RCC 7860 (cell line): Measurements from ENCODE around the gene OR2G3.

Experiments
- DNase-seq: peaks from one replicate; pipeline ENCODE4 v3.0.0-alpha.2; 2015; ENCODE audit warnings: low spot score
- FAIRE-seq: peaks from 2 replicates; lab custom pipeline; 2012; peaks lifted over from hg19 to GRCh38; lab: Jason Lieb, UNC

OR2G3 gene

GRCh38 chr1:247605286-247605685, at the start of gene OR2G3:
OR2G3 (plus strand) TSS chr1:247605586; CDS start chr1:247605586, 0 bp downstream.
- DNase-seq (no peak), FAIRE-seq (no peak)

GRCh38 chr1:247557926-247558674, 47.3 kb upstream of the OR2G3 start:
- FAIRE-seq (no peak), DNase-seq (no peak)

- FAIRE-seq, result no peak
- DNase-seq, result no peak
Observed at GRCh38 chr1:247561711-247562110, 43.7 kb upstream of the OR2G3 start.

DNA sequence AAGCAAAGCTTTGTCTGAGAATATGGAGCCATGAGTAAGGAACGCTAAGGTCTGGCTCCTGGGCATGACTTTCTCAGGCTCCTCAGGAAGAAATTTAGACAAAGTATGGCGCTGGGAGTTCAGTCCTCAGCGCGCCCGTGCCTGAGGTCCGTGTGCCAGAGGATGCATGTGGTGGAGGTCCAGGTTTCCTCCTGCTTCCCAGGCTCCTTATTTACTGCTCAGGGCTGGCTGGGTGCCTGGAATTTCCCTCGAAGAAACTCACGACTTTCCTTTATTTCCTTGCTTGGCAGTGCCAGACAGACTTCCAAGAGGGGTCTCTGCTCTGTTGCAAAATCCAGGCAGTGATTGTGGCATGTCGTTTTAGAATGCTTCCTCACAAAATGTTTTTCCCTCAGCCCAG, 43.2 kb upstream of the OR2G3 start:
- DNase-seq (no peak), FAIRE-seq (no peak)

DNA sequence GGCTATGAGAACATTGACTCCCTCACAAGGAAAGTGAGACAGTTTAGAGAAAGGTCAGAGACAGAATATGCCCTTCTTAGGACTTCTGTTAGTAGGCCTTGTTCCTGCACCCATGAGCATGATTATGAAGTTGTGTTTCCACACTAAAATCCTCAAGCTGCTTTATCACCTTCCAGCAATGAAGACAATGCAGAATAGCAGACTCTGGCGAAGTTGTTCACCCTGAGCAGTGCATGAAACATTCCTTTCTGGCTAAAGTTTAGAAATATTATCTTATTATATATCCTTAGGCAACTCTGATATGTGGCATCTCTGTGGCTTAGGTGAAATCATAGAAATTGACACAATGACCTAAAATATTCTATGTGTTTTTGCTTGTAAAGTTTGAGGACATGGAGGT, 31.1 kb upstream of the OR2G3 start:
- FAIRE-seq (no peak), DNase-seq (no peak)

DNA sequence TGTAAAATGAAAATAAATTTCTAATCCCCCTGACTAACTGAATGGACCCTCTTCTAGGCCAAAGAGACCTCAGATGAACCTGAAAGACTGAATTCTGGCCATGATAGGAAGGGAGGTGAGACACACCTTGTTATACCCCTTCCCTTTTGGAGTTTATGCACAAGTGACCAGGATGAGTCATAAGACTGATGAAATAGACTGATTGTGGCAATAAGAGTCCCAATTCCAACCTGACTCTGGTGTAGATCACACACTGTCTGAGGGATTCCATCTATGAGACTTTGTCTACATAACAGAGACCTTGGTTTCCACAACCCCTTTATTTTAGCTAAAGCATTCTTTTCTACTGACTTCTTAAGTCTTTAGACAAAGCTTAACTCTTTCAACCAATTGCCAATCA, 30.7 kb upstream of the OR2G3 start:
- DNase-seq (no peak), FAIRE-seq (no peak)

DNA sequence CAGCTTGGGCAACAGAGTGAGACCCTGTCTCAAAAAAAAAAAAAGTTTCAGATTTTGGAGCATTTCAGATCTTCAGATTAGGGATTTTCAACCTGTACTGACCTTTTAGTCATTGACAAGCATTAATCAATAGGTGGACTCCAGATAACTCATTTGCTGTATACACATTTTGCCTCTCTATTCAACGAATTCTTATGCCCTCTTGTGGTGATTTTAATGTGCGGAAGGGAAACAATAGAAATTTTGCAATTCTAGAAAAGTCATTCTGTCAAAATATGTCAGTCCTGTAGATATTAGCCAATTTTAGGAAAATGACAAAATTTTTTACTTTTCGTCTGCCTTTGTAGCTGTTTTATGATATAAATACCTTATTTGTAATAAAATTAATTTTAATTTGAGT, 28.9 kb upstream of the OR2G3 start:
- FAIRE-seq, result peak; percentile 28
- peak; percentile 33 for DNase-seq

DNA sequence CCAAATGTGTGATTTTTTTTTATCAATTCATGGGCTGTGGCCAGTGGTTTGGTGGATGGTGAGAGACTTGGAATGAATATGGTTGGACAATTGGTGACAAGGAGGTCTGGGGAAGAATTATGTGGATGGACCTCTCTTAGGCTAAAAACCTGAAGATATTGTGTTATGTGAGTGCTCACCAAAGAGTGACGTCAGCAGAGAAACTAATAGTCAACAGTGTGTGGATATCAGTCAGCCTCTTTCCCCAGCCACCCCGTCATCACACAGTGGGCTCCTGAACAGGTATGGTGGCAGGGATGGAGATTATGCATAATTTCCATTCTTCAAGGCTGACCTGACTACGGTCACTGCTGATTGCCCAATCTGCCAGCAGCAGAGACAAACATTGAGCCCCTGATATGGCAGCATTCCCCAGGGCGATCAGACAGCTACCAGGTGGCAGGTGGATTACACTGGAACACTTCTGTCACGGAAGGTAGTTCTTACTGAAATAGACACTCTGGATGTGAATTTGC, 26.4 kb upstream of the OR2G3 start:
- no peak for FAIRE-seq
- no peak for DNase-seq

DNA sequence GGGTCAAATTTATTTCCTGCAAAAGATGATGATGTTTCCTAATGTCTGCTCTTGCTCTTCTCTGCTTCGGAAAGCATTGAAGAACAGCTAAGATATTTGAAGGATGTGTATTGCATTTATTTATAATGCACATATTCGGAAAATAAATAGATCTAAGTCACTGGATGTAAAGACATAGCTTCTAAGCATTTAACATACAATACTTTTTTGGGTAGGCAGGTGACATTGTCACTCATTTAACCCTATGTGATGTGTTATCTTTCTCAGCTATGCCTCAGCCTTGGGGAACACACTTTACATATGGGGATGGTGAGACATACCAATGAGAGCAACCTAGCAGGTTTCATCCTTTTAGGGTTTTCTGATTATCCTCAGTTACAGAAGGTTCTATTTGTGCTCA, 17.3 kb upstream of the OR2G3 start, which contains the start of gene OR2G2:
OR2G2 (plus strand) TSS at position 301 of the 400 bp plus-strand sequence; CDS start at position 301, 0 bp downstream.
- no peak for FAIRE-seq

GRCh38 chr1:247613405-247613804, 8.0 kb downstream of the OR2G3 start:
- DNase-seq (no peak), FAIRE-seq (no peak)

More for the DNA sequence above, 17.3 kb upstream of the OR2G3 start, which contains the start of gene OR2G2:
- DNase-seq, result no peak

- DNase-seq, result no peak
- no peak for FAIRE-seq
Observed at GRCh38 chr1:247614625-247615024, 9.2 kb downstream of the OR2G3 start.

DNA sequence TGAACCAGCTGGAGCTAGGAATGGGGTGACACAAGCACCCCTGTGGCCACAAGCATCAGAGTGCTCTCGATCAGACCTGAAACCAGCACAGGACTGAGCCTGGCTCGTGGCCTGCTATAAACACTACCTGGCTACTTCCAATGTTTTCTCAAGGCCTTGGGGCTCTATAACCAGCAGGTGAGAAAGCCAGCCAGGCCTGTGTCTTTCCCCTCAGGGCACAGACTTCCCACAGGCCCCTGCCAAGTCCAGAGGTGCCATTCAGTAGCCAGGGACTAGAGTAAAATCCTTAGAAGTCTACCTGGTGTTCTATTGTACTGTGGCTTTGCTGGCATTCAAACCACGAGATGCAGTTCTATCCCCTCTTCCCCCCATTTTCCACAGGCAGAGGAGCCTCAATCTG, 22.6 kb downstream of the OR2G3 start:
- DNase-seq, result no peak
- no peak for FAIRE-seq

GRCh38 chr1:247638011-247638410, 32.6 kb downstream of the OR2G3 start:
- DNase-seq (no peak), FAIRE-seq (no peak)

DNA sequence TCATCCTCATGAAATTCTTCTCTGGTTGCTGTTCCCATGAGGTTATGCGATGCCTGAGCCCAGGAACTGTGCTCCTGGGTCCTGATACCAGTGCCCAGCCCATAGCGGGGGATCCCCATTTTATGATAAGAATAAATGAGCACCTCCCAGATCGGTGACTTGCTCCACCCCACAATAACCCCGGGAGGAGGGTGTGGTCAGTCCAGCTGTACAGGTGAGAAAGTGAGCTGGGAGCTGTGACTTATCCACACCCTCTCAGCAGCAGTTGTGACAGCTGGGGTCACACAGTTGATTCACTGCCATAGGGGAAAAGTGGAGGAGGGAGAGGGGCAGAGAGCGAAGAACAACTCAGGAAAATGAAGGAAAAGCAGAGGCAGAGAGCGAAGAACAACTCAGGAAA, 33.4 kb downstream of the OR2G3 start:
- DNase-seq, result no peak
- no peak for FAIRE-seq

GRCh38 chr1:247639381-247639981, 34.1 kb downstream of the OR2G3 start:
- FAIRE-seq (no peak), DNase-seq (no peak)

DNA sequence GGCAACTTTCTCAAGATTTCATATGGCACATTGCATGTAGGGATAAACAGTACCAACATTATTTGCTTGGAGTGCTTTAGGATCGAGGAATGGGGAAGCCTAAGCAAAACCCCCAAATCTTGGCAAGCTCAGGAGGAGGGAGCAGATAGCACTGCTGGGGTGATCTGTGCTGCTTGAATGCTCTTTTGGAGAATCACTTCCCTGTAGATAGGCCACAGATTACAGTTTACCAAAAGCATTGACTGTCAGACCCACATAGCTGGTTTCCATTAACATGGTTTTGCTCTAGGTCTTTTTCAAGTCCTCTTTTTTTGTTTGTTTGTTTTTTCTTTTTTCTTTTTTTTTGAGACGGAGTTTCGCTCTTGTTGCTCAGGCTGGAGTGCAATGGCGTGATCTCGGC, 37.4 kb downstream of the OR2G3 start:
- DNase-seq, result no peak
- FAIRE-seq, result no peak

DNA sequence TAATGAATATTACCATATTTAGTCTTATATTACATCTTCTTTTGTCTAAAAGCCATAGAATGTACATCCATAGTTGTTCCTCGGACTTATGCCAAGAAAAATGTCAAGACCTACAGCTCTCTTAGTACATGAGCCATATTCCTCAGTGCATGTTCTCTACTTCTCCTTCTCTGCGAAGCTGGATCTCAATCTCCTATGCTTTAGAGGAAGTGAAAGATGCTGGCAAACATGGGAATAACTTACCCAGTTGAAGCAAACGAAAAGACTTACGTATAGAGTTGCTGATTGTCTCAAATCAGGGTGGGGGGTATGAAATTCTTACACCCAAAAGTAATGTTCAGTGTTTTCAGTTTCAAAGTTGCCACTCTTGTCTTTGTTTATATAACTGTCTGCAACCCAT, 41.5 kb downstream of the OR2G3 start:
- no peak for FAIRE-seq
- DNase-seq, result no peak

DNA sequence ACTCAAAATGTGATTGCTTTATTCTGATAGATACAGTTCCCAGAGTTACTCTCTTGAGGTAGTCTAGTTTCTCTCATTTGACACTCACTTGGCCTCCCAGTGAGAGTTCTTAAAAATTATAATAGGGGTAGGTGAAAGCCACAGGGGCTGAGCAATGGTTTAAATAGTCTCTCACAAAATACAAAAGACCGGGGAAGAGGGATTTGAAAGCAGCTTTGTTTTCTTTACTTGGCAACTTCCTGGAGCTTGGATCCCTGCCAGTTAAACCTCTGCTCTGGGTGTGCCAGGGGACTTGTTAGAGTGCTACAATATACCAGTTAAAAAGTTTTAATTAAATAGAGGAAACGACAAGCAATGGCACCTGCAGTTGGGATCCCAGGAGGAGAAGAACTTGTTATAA, 42.5 kb downstream of the OR2G3 start:
- FAIRE-seq, result no peak

GRCh38 chr1:247653040-247653439, 47.7 kb downstream of the OR2G3 start:
- DNase-seq (no peak), FAIRE-seq (no peak)

More for the DNA sequence above, 42.5 kb downstream of the OR2G3 start:
- DNase-seq, result no peak
